Adipose tissue (tissue), 3 donors: ENCODE measurements around the gene MRPL55. TPM values are rescaled to one million over a fixed set of nuclear protein-coding genes. Genes with fewer than 3 reads are reported as not detected.

Experiments
- H3K27ac ChIP-seq: one replicate; pipeline ENCODE4 v1.5.1; 2013; ENCODE audit warnings: low read depth, low read length
- WGBS, 3 donors: extraction: QIAGEN DNeasy Blood & Tissue Kit; methylation state at CpG; one replicate each; pipeline ENCODE4 v1.1.7; 2013; 5-methylcytosine and 5-hydroxymethylcytosine counted together
- polyA plus RNA-seq, 3 donors: library from polyadenylated mRNA; stranded (reverse); fragments of 200-250 nt; gene quantifications; one replicate each; pipeline ENCODE4 v1.2.3, GENCODE V29; 2013
- donor health status: healthy with polysubstance abuse.
- donor health status: Bipolar disorder and iron deficiency.
- donor health status: healthy.

MRPL55 gene
- 10 to 100 TPM; 45.7 to 92.6 (median 64.4) TPM for polyA plus RNA-seq

DNA sequence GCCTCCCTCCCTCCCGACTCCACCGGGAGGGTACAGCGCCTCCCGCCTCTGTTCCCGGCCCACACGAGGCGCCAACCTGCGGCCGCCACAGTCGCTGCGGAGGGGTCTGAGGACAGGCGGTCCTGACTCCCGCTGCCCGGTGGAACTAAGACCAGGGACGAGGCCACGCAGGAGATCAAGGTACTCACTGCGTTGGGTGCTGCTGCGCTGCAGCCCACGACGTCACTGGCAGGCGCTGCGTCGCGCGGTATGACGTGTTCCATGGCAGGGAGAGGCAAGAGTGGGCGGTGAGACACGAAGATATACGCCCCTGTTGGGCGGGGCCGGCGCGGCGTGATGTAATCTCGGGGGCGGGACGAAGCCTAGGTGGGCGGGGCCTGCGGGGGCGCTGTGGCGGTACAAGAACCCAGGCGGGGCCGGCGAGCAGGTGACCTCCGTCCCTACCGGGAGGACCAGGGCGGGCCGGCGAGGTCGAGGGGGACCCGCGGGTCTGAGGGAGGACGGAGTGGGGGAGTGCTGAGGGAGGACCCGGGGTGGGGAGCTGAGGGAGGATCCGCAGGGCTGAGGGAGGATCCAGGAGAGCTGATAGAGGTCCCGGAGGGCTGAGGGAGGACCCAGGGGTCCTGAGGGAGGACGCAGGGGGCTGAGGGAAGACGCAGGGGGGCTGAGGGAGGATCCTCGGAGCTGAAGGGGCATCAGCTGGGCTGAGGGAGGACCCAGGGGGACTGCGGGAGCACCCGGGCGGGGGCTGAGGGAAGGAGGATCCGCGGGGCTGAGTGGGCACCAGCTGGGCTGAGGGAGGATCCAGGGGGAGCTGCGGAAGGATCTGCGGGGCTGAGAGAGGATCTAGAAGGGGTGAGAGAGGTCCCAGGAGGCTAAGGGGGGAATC, at the start of gene MRPL55:
Gene MRPL55, minus strand, starts transcription at position 227 of the 889 bp plus-strand sequence. CDS start 1,039 bp downstream, outside the sequence.
- WGBS, 3 donors = 0 to 1% (median 0%) methylated on average over 62 to 66 of the region's 66 CpGs
- no peak within 1 kb of the TSS for H3K27ac ChIP-seq

DNA sequence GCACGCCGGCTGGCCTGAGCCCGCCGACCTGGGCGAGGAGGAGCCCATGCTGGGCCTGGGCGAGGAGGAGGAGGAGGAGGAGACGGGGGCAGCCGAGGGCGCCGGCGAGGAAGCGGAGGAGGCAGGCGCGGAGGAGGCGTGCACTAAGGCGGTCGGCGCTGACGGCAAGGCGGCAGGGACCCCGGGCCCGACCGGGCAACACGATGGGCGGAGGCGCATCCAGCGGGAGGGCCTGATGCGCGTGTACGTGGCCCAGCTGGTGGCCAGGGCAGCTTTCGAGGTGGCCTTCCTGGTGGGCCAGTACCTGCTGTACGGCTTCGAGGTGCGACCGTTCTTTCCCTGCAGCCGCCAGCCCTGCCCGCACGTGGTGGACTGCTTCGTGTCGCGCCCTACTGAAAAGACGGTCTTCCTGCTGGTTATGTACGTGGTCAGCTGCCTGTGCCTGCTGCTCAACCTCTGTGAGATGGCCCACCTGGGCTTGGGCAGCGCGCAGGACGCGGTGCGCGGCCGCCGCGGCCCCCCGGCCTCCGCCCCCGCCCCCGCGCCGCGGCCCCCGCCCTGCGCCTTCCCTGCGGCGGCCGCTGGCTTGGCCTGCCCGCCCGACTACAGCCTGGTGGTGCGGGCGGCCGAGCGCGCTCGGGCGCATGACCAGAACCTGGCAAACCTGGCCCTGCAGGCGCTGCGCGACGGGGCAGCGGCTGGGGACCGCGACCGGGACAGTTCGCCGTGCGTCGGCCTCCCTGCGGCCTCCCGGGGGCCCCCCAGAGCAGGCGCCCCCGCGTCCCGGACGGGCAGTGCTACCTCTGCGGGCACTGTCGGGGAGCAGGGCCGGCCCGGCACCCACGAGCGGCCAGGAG, 49.3 kb upstream of the MRPL55 start:
- H3K27ac ChIP-seq = no peak overlapping the region
- WGBS, 3 donors = 35 to 75% (median 73%) methylated on average over 69 to 98 of the region's 98 CpGs

DNA sequence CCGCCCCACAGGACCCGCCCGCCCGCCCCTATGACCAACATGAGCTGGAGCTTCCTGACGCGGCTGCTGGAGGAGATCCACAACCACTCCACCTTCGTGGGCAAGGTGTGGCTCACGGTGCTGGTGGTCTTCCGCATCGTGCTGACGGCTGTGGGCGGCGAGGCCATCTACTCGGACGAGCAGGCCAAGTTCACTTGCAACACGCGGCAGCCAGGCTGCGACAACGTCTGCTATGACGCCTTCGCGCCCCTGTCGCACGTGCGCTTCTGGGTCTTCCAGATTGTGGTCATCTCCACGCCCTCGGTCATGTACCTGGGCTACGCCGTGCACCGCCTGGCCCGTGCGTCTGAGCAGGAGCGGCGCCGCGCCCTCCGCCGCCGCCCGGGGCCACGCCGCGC, 48.6 kb upstream of the MRPL55 start:
- H3K27ac ChIP-seq = no peak overlapping the region
- WGBS, 3 donors = 65 to 78% (median 76%) methylated on average over 32 to 43 of the region's 43 CpGs

DNA sequence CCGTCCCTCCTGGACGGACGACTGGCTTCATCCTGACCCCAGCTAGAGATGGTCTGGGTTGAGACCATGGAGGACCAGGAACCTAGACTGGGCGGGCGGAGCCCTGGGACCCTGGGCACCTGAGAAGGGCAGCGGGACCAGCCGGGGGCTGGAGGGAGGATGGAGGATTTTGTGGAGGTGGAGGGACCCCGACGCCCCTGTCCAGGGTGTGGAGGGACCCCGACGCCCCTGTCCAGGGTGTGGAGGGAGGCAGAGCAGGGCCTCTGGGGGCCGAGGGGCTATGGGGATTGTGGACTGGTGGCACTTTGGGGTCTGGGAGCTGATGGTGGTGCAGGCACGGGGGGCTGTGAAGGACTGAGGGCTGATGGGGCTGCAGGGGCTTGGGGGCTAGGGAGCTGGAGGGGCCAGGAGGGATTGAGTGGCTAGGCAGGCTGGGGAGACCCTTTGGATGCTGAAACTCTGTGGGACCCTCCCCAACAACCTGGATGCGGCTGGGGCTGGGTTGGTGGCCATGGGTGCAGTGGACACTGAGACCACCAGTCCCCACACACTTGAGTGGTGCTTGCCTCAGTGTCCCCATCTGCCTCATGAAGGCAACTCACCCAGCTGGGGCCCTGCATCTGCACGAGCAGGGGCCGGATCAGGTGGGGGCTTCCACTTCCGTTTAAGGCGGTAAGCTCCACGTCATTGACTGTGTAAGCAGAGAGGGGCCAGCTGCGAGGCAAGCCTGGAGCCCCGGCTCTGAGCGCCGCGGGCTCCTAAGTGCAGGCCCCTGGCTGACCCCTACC, 48.0 kb upstream of the MRPL55 start:
- no peak overlapping the region for H3K27ac ChIP-seq
- 56 to 83% (median 60%) methylated on average over 24 of the region's 24 CpGs for WGBS, 3 donors

DNA sequence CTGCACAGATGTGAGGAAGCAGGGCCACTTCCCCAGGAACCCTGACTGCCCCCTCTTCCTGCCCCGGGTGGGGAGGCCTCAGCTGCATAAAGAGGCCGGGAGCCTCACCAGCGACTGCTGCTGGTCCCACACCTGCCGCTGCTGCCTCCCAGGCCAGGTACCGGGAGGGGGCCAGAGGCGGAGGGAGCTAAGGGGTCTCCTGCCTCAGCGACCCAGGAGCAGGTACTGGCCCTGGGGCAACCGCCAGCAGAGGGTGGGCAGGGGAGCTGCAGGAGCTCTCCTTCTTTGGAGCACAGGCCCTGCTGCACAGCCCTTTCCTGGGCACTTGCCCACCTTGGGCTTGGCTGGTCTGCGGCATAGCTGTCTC, 47.4 kb upstream of the MRPL55 start:
- H3K27ac ChIP-seq = no peak overlapping the region
- WGBS, 3 donors = 48 to 62% (median 55%) methylated on average over 7 to 9 of the region's 9 CpGs

DNA sequence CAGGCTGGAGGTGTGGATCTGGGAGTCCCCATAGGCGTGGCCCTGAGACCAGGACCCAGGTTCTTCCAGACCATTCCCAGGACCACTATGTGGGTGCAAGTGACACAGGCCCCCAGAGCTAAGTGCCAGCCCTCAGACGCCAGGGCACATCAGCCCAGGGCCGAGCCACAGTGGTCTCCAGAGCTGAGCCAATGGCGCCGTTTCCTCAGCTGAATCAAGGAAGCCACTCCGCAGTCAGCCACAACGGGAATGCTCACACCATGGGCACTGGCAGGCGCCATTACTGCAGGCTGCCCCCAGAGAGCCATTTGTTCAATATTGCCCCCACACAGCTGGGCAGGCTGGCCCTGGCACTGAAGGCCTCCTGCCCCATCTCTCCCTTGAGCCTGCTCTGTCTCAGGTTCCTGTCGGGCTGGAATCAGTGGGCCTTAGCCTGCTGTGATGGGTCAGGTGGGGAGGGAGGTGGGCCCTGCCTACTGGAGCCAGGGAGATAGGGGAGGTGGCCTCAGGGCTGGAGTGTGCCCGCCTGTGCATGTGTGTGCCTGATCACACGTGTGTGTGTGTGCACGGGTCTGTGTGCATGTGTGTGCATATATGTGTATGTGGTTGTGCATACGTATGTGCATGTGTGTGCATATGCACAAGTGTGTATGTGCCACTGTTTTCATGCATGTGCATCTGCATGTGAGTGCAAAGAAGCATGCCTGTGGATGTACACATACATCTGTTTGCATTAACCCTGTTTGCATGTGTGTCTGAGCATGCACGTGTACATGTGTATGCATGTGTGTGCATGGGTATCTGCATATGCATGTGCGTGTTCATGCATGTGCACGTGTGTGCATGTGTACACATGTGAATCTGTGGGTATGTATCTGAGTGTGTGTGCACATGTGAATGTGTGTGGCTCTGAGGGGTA, 46.8 kb upstream of the MRPL55 start:
- H3K27ac ChIP-seq = no peak overlapping the region
- 81 to 83% (median 82%) methylated on average over 16 of the region's 16 CpGs for WGBS, 3 donors

DNA sequence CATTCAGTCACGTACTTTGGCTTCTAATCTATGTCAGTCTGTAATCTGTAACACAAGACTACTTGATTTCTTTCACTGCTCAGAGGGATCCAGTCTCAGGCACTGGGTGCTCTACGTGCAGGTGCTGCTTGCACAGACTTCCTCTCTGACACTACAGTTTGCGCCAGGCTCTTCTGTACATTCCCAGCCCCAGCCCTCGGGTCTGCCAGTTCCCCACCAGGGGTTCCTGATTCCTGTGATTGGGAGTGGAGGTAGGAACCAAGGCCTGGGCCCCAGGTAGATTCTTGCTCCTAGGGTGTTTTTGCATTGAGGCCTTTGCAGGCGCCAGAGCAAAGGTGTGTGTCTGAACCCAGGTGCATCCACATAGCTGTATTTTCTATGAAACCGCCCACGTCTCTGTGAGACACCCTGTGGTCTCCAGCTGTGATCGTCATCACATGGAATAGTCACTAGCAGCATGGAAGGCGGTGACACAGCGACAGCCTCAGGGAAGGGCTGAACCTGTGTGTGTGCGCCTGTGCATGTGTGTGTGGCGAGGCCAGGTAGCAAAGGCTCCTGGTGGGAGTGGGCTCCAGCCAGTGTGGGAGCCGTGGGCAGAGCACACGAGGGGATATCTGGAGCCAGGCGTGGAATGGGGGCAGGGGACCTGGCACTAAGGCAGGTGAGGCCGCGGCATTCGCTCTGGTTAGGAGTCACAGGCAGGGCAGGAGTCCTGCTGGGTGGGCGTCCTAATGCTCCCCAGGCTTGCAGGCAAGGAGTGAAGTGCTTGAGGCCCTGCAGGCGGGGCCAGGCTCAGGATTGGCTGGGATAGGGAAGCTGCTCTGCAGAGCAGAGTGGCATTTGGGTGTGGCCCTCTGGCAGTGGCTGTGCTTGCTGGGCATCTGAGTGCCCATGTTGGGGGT, 45.8 kb upstream of the MRPL55 start:
- H3K27ac ChIP-seq = no peak overlapping the region
- WGBS, 3 donors = 79 to 87% (median 82%) methylated on average over 20 of the region's 20 CpGs

DNA sequence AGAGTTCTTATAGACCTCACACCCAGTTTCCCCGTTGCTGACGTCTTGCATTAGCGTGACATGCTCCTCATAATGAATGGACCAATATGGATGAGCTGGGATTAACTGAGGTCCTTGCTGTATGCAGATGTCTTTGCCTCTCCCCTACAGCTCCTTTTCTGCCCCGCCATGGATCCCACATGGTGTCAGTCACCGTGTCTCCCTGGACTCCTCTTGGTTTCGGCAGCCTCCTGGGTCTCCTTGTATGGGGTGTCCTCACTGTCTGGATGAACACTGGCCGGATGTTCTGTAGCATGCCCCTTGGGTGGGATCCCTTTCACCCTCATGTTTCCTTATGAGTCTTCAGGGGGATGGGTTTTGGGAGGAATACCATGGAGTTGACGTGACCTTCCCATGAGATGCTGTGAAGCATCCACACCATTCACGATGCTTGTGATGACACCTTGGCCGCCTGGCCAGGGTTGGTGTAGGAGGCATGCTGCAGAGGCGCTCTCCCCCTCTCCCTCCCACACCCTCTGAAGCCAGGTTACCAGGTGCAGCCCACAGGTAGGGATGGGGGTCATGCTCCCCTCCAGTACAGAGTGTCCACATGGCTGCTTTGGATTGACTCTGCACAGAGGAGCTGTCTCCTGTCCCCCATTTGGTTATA, 45.0 kb upstream of the MRPL55 start:
- no peak overlapping the region for H3K27ac ChIP-seq
- WGBS, 3 donors = 87 to 93% (median 91%) methylated on average over 11 of the region's 11 CpGs

DNA sequence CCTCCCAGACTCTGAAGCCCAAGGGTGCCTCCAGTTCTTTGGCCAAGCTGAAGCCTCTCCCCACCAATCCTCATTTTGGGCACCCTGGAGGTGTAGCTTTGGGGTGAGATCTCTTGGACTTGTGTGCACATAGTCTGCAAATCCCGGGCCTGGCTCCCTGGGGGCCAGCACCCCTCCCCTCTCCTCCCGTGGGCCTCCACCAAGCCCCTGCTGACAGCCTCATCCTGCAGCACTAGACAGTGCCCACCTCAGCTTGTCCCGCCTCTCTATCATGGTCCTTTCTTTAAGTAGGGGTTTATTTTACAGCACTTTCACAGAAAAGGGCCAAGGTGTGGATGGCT, 43.8 kb upstream of the MRPL55 start:
- H3K27ac ChIP-seq = no peak overlapping the region
- 71 to 83% (median 78%) methylated on average over 3 of the region's 3 CpGs for WGBS, 3 donors

DNA sequence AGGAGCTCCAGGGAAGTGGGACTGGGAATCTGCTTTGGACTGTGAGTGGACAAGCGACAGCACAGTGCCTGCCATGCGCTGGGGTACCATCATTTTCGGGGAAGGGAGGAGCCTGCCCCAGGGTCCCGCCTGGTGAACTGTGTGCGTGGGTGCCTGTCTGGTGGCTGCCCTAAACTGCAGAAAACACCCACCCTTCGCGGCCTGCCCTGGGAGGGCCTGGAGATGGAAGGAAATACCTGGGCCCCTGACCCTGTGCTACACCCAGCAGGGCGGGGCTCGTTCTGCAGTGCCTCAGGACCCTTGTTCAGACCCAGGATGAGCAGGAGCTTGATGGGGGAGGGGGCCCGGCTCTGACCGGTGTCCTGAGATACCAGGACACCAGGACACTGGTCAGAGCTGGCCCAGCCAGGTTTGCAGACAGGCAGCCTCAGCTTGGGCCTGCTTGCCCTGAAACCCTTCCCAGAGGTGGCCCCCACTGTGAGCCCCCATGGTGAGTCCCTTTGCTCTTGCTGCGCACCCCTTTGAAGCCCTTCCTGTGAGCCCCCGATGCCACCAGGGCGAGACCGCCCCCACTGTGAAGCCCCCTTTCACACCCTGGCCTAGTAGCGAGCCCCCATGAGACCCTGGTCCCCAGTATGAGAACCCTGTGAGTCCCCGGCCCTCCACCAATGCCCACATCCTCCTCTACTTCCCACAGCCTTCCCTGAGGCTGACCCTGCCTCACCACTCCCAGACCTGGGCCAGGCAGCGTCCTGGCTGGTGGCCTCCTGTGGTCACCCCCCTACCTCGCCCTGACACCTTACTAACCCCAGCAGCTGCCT, 43.2 kb upstream of the MRPL55 start:
- WGBS, 3 donors = 87 to 91% (median 91%) methylated on average over 16 to 19 of the region's 19 CpGs
- no peak overlapping the region for H3K27ac ChIP-seq

DNA sequence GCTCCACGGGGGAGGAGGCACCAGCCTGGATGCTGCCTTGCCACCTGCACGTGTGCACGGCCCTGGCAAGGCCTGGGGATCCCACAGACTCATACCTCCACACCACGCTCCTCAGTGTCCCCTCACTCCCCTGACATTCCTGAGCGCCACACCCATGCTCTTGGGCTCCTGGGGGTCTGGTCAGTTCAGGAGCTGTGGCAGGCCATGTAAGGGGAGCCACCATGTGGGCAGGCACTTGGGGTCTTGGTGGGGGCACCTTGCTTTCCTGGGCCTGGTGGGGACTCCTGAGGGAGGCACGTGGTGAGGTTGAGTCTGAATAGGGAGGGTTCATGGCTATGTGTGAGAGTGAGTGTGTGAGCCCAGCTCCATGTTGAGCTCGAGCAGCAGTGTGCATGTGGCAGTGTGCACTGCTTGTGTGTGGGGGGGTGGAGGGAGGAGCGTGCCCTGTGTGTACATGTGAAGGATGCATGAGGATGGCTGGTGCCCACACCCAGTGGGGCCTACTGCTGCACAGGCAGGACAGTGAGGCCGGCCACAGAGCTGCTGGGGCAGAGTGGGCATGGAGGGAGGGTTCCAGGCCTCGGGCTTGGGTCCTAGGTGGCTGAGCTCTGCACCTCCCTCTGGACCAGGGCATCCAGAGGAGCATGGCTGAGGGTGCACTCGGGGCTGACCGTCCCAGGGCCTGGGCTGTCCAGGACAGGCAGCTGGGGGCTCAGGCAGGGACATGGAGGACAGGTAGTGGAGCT, 42.3 kb upstream of the MRPL55 start:
- WGBS, 3 donors = 68 to 72% (median 71%) methylated on average over 12 of the region's 12 CpGs
- no peak overlapping the region for H3K27ac ChIP-seq

DNA sequence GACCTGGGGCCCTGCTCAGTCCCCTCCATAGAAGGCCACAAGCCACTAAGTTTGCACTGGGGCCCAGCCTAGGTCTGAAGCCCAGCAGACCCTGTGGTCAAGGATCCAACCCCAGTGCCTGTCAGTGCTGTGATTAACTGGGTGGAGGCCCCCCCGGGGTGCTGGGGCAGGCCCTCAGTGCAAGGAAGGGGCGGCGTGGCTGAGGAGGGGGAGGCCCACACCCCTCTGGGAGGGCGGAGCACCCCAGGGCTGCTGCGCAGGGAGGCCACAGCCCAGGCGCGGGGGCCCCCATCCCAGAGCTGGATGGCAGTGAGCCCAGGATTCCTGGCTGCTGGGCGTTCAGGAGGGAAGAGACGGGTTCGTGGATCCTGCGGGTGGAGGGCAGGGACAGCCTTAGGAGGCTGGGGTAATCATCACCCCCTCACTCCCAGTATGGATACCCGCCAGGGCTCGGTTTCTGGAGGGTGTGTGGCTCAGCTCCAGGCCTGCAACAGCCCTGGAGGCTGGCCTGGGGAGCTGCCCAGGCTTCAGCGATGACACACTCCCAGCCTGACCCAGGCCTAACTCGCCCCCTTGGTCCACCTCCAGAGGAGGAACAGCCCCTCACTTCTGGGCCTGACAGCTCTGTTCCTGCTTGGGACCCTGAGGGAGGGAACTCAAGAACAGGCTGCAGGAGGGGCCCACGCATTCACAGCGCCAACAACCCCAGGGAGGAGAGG, 41.5 kb upstream of the MRPL55 start:
- WGBS, 3 donors = 30 to 47% (median 47%) methylated on average over 12 to 17 of the region's 17 CpGs
- no peak overlapping the region for H3K27ac ChIP-seq

DNA sequence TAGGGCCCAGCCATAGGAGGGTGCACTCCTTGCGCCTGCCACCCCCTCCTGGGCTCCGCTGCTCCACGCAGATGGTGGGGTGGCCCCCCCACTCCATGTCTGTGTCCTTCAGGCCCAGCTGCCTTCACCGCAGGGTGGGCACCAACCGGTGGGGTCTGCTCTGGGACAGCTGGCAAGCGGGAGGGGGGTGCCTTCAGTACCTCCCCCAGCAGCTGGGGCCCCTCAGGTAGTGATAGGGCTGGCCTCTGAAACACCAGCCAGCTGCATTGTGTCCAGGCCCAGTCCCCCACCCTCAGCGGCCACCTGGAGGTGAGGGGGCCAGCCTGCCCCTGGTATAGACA, 41.0 kb upstream of the MRPL55 start:
- no peak overlapping the region for H3K27ac ChIP-seq
- WGBS, 3 donors = 56 to 75% (median 67%) methylated on average over 4 to 7 of the region's 7 CpGs

DNA sequence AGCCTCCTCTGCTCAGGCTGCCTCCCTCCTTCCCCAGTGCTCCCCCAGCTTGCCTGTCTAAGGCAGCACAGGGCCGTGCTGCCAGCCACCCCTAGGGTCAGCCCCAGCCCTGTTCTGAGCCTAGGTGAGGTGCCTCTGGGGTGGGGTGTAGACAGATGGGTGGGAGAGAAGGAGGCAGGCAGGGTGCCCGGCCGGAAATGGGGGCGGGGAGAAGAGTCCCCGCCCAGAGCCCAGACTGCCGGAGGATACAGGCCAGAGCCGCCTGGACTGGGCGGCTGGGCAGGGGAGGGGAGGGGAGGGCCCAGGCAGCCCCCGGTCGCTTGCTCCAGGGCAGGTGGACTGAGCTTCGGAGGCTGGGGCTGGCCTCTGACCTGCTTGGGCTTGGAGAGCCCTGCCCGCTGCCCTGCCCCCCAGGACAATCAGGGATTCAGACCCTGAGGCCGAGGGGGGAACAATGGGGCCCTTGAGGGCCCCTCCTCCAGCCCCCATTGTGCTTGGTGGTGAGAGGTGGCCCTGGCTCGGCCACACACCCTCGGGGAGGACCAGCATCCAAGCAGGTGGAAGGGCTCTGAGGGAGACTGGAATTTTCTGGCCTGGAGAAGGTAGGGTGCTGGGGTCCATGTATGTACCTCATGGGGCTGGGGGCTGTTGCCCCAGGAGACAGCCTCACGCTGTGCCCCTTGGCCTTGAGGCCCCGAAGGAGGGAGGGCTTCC, 40.5 kb upstream of the MRPL55 start, which contains the start of gene GJC2:
Gene GJC2, plus strand, starts transcription at position 525 of the 714 bp plus-strand sequence. CDS start 7,829 bp downstream, outside the sequence.
- H3K27ac ChIP-seq = no peak within 1 kb of the TSS
- 35 to 49% (median 45%) methylated on average over 15 to 17 of the region's 17 CpGs for WGBS, 3 donors
